ENCODE data around the gene REEP1. TPM values are rescaled to one million over a fixed set of nuclear protein-coding genes. Genes with fewer than 3 reads are reported as not detected.
A peak's percentile ranks its signal among the peaks of the same experiment; 100 is the strongest.

REEP1 gene
- total RNA-seq, 5 donors from 2014 or later (not counting 1 experiment from before 2014, with no cell fraction given), result 0.12 to 1.0 (median 0.18) TPM; not detected in 1

DNA sequence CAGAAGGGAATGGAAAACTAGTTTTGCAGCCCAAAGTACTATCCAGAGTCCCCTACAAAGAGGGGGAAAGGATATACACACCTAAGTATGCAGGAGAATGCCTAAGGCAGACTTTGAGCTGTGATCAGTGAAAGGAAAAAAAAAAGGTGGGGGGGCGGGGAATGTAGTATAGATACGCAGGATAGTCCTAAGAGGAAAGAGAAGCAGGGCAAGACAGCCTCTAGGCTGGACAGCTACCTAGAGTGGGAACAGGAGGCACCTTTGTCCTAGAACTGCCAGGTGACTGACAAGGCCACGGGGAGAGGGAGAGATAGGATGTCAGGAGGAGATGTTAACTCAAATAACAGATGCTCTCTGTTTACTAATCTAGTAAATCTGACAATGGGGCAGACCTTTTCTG, 6.0 kb downstream of the REEP1 start:
- Histone ChIP-seq H3K4me1 (ENCODE audit: control insufficient read depth in 1 of 2, extremely low read depth in 1 of 2, insufficient read depth in 2 of 2, low read length in 2 of 2) (peaks cover 2% of the 10 kb centered on the region in 2 experiments), H3K27ac (ENCODE audit: low read length) (no peak overlapping the region), H3K27me3 (replicated peaks in 1 of 2; ENCODE audit: control insufficient read depth in 2 of 2, extremely low read depth in 1 of 2, insufficient read depth in 2 of 2, low read length in 1 of 2) (peaks cover 3 to 14% of the 10 kb centered on the region in 2 experiments), H3K9me3 (no peaks in the 10 kb centered on the region), H3K4me3 (ENCODE audit: control insufficient read depth in 1 of 2, extremely low read depth in 1 of 2, low read length in 1 of 2) (no peak overlapping the region), H3K36me3 (ENCODE audit: control insufficient read depth in 2 of 2, extremely low read depth in 1 of 2, insufficient read depth in 1 of 2, low read length in 1 of 2) (peaks cover 0 to 3% of the 10 kb centered on the region in 2 donors)
- Mint-ChIP-seq H3K4me1 (peaks cover 5 to 7% (median 7%) of the 10 kb centered on the region in 3 donors), H3K27ac (no peak overlapping the region), H3K27me3 (peaks cover 28 to 46% of the 10 kb centered on the region in 2 donors), H3K4me3 (no peak overlapping the region), H3K36me3 (no peaks in the 10 kb centered on the region), H3K9me3 (no peaks in the 10 kb centered on the region)
- no peak for ATAC-seq (replicated peaks in 1 of 4)
- no peak for DNase-seq
- ChIA-PET CTCF (interaction anchor here (0.6 kb wide), 2 partner anchors 23 to 119 kb away, joined by 3 to 5 read pairs; no protein-coding TSS in a partner anchor), POLR2A (no interaction called here)
- 100% methylated on average over 2 of the region's 3 CpGs for WGBS (ENCODE audit: insufficient coverage)

DNA sequence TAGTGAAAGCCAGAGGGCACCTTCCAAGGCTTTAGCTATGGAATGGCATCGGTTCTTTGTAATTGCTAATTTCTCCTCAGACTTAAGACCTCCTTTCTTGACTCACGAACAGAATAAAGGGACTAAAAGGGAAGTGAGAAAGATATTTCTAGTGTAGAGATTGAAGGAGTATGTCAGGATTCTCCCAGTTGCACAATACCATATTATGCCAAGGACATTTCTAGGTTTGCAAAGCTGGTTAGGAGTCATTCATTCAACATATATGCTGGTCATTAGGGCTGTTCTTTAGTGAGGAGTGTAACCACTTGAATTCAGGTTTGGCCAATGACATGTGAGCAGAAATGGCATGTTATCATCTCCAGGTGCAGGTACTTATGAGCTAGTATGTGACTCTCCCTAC, 7.4 kb downstream of the REEP1 start:
- peaks cover 0 to 2% of the 10 kb centered on the region in 2 experiments for H3K4me1 ChIP-seq (ENCODE audit: control insufficient read depth in 1 of 2, extremely low read depth in 1 of 2, insufficient read depth in 2 of 2, low read length in 2 of 2)
- POLR2A ChIA-PET, result no interaction called here
- no peak for DNase-seq
- H3K9me3 ChIP-seq, result no peaks in the 10 kb centered on the region
- H3K4me1 Mint-ChIP-seq, result no peaks in the 10 kb centered on the region
- no peak overlapping the region for H3K4me3 Mint-ChIP-seq
- no peak overlapping the region for H3K27ac ChIP-seq (ENCODE audit: low read length)
- H3K27me3 Mint-ChIP-seq, result peaks cover 17 to 32% of the 10 kb centered on the region in 2 donors
- no peak overlapping the region for H3K27ac Mint-ChIP-seq
- CTCF ChIA-PET, result no interaction called here
- ATAC-seq (replicated peaks in 1 of 4), result no peak
- no peak overlapping the region for H3K4me3 ChIP-seq (ENCODE audit: control insufficient read depth in 1 of 2, extremely low read depth in 1 of 2, low read length in 1 of 2)
- no CpG with 5 or more reads among the region's 2 CpGs for WGBS (ENCODE audit: insufficient coverage)
- peaks cover 0 to 4% of the 10 kb centered on the region in 2 experiments for H3K27me3 ChIP-seq (replicated peaks in 1 of 2; ENCODE audit: control insufficient read depth in 2 of 2, extremely low read depth in 1 of 2, insufficient read depth in 2 of 2, low read length in 1 of 2)
- H3K36me3 ChIP-seq (ENCODE audit: control insufficient read depth in 2 of 2, extremely low read depth in 1 of 2, insufficient read depth in 1 of 2, low read length in 1 of 2), result peaks cover 0 to 3% of the 10 kb centered on the region in 2 donors
- H3K36me3 Mint-ChIP-seq, result no peaks in the 10 kb centered on the region
- no peaks in the 10 kb centered on the region for H3K9me3 Mint-ChIP-seq

DNA sequence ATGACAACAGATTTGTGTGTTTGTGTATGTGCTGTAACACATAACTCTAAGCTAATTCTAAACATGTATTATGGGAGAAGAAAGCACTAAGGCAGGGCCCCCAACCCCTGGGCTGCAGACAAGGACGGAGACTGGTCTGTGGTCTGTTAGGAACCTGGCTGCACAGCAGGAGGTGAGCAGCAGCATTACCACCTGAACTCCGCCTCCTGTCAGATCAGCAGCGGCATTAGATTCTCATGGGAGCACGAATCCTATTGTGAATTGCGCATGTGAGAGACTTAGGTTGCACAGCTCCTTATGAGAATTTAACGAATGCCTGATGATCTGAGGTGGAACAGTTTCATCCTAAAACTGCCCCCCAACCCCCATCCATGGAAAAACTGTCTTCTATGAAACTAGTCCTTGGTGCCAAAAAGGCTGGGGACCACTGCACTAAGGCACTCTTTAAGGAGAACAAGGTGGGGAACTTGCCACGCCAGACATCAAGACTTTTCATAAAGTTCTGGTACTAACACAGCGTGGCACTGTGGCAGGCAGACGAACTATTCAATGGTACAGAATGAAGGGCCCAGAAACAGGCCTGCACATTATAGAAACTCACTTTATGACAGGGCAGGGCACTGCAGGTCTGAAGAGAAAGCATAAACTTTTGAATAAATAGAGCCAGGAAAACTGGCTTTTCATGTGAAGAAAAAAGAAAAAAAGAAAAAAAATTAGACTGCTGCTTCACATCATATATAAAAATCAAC, 14.0 kb downstream of the REEP1 start:
- H3K27me3 Mint-ChIP-seq, result peaks cover 0 to 5% of the 10 kb centered on the region in 2 donors
- POLR2A ChIA-PET, result no interaction called here
- CTCF ChIA-PET, result no interaction called here

DNA sequence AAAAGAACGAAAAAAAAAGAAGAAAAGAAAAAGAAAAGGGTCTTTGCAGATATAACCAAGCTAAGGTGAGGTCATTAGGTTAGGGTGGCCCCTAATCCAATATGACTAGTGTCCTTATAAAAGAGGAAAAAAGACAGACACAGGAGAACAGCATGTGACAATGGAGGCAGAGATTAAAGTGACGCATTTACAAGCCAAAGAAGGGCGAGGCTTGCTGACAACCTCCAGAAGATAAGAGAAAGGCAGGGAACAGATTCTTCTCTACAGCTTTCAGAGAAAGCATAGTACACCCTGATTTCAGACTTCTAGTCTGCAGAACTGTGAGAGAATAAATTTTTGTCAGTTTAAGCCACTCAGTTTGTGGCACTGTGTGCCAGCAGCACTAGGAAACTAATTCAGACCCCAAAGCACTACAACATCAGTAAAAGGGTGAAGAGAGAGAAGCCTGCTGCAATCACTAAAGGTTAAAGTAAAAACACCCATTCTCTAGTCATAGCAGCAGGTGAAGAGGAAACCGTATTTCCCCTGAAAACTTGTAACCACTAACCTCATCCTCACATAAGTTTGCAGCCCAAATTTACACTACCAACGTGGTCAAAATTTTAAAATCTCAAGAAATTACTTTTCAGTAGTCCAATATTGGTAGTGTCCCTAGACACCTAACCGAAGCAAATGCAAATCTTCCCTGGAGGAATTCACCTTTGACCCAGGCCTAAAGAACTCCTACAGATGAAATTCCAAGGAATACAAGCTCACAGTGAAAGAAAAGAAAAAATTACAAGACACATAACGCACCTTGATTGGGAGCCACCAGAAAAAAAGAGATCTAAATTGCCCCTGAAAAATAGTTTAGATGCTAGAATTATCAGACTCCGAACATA, 17.5 kb downstream of the REEP1 start:
- no peak for DNase-seq
- ChIA-PET CTCF (interaction anchor here in 1 of 2 donors (0.7 kb wide), 1 partner anchor 491 kb away, joined by 3 read pairs; no protein-coding TSS in a partner anchor), POLR2A (no interaction called here)
- H3K27ac Mint-ChIP-seq, result peak overlapping the region; percentile 6 to 71
- H3K27me3 Mint-ChIP-seq, result peaks cover 0 to 5% of the 10 kb centered on the region in 2 donors
- 67% methylated on average over 1 of the region's 8 CpGs for WGBS (ENCODE audit: insufficient coverage)
- ATAC-seq (replicated peaks in 1 of 4), result peak in 3 of 4 experiments; percentile 58 to 82 (median 69)
- Histone ChIP-seq H3K4me3 (ENCODE audit: control insufficient read depth in 1 of 2, extremely low read depth in 1 of 2, low read length in 1 of 2) (peak overlapping the region in 1 of 2 donors; percentile 11), H3K4me1 (ENCODE audit: control insufficient read depth in 1 of 2, extremely low read depth in 1 of 2, insufficient read depth in 2 of 2, low read length in 2 of 2) (peaks cover 11 to 19% of the 10 kb centered on the region in 2 experiments), H3K27ac (ENCODE audit: low read length) (peak overlapping the region; percentile 4), H3K27me3 (replicated peaks in 1 of 2; ENCODE audit: control insufficient read depth in 2 of 2, extremely low read depth in 1 of 2, insufficient read depth in 2 of 2, low read length in 1 of 2) (peaks cover 0 to 10% of the 10 kb centered on the region in 2 experiments), H3K36me3 (ENCODE audit: control insufficient read depth in 2 of 2, extremely low read depth in 1 of 2, insufficient read depth in 1 of 2, low read length in 1 of 2) (no peaks in the 10 kb centered on the region), H3K9me3 (no peaks in the 10 kb centered on the region)
- peak overlapping the region in 1 of 3 donors; percentile 27 for H3K4me3 Mint-ChIP-seq
- peaks cover 9 to 16% (median 9%) of the 10 kb centered on the region in 3 donors for H3K4me1 Mint-ChIP-seq
- no peaks in the 10 kb centered on the region for H3K9me3 Mint-ChIP-seq
- H3K36me3 Mint-ChIP-seq, result no peaks in the 10 kb centered on the region

More for the DNA sequence above, 14.0 kb downstream of the REEP1 start:
- no peak for DNase-seq
- Mint-ChIP-seq H3K27ac (no peak overlapping the region), H3K4me1 (peaks cover 9 to 16% (median 9%) of the 10 kb centered on the region in 3 donors), H3K9me3 (no peaks in the 10 kb centered on the region), H3K36me3 (no peaks in the 10 kb centered on the region), H3K4me3 (no peak overlapping the region)
- Histone ChIP-seq H3K27me3 (replicated peaks in 1 of 2; ENCODE audit: control insufficient read depth in 2 of 2, extremely low read depth in 1 of 2, insufficient read depth in 2 of 2, low read length in 1 of 2) (peaks cover 0 to 5% of the 10 kb centered on the region in 2 experiments), H3K4me3 (ENCODE audit: control insufficient read depth in 1 of 2, extremely low read depth in 1 of 2, low read length in 1 of 2) (no peak overlapping the region), H3K4me1 (ENCODE audit: control insufficient read depth in 1 of 2, extremely low read depth in 1 of 2, insufficient read depth in 2 of 2, low read length in 2 of 2) (peaks cover 11 to 19% of the 10 kb centered on the region in 2 experiments), H3K36me3 (ENCODE audit: control insufficient read depth in 2 of 2, extremely low read depth in 1 of 2, insufficient read depth in 1 of 2, low read length in 1 of 2) (peaks cover 0 to 3% of the 10 kb centered on the region in 2 donors), H3K27ac (ENCODE audit: low read length) (no peak overlapping the region), H3K9me3 (no peaks in the 10 kb centered on the region)
- ATAC-seq (replicated peaks in 1 of 4), result no peak
- WGBS (ENCODE audit: insufficient coverage), result 95% methylated on average over 8 of the region's 9 CpGs

DNA sequence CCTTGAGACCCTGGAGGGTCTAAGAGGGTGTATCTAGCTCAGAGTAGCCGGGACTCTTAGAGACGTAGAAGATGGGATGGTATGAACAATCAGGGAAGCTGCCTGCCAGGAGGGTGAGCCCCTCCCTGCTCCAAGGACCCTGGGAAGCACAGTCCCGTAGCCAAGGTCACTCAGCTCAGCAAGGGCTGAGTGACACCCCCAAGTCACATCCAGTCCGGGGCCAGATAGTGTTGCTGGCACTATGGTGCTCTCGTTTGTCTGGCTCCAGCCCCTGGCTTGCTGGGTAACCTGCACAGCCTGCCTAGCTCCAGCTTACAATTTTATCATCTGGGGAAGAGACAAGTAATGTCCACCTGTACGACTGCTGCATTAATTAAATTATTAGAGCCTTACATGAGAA, 22.3 kb downstream of the REEP1 start:
- H3K27ac Mint-ChIP-seq, result no peak overlapping the region
- no peak overlapping the region for H3K4me3 Mint-ChIP-seq
- H3K27ac ChIP-seq (ENCODE audit: low read length), result no peak overlapping the region
- peaks cover 11% of the 10 kb centered on the region in 2 experiments for H3K4me1 ChIP-seq (ENCODE audit: control insufficient read depth in 1 of 2, extremely low read depth in 1 of 2, insufficient read depth in 2 of 2, low read length in 2 of 2)
- H3K4me1 Mint-ChIP-seq, result peaks cover 6 to 12% (median 7%) of the 10 kb centered on the region in 3 donors
- no peaks in the 10 kb centered on the region for H3K36me3 Mint-ChIP-seq
- ChIA-PET POLR2A (no interaction called here), CTCF (no interaction called here)
- no peaks in the 10 kb centered on the region for H3K36me3 ChIP-seq (ENCODE audit: control insufficient read depth in 2 of 2, extremely low read depth in 1 of 2, insufficient read depth in 1 of 2, low read length in 1 of 2)
- H3K9me3 Mint-ChIP-seq, result no peaks in the 10 kb centered on the region
- peaks cover 0 to 14% of the 10 kb centered on the region in 2 experiments for H3K27me3 ChIP-seq (replicated peaks in 1 of 2; ENCODE audit: control insufficient read depth in 2 of 2, extremely low read depth in 1 of 2, insufficient read depth in 2 of 2, low read length in 1 of 2)
- ATAC-seq (replicated peaks in 1 of 4), result no peak
- no peaks in the 10 kb centered on the region for H3K9me3 ChIP-seq
- WGBS (ENCODE audit: insufficient coverage), result 83% methylated on average over 2 of the region's 6 CpGs
- H3K27me3 Mint-ChIP-seq, result peaks cover 0 to 3% of the 10 kb centered on the region in 2 donors
- DNase-seq, result no peak
- no peak overlapping the region for H3K4me3 ChIP-seq (ENCODE audit: control insufficient read depth in 1 of 2, extremely low read depth in 1 of 2, low read length in 1 of 2)

DNA sequence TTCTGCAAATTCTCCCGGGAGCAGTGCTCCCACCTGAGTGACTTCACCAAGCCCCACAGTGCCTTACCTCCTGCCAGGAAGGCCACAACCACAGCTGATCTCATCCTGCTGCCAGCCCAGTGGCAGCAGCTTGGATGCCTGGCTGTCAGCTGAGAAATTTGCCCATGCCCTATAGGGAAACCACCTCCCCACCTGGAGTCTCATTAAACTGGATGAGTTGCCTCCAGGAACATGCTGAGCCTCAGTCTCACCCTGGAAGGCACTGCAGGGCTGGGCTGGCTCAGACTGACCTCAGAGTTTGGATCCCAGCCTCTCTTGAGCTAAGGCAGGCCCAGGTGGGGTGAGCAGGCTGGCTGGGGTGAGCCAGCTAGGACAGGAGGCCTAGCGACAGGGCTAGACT, 23.3 kb downstream of the REEP1 start:
- ATAC-seq (replicated peaks in 1 of 4), result no peak
- Mint-ChIP-seq H3K27me3 (peaks cover 0 to 3% of the 10 kb centered on the region in 2 donors), H3K36me3 (no peaks in the 10 kb centered on the region), H3K27ac (no peak overlapping the region), H3K4me3 (no peak overlapping the region), H3K9me3 (no peaks in the 10 kb centered on the region), H3K4me1 (peaks cover 0 to 3% (median 0%) of the 10 kb centered on the region in 3 donors)
- POLR2A ChIA-PET, result no interaction called here
- peaks cover 0 to 14% of the 10 kb centered on the region in 2 experiments for H3K27me3 ChIP-seq (replicated peaks in 1 of 2; ENCODE audit: control insufficient read depth in 2 of 2, extremely low read depth in 1 of 2, insufficient read depth in 2 of 2, low read length in 1 of 2)
- 82% methylated on average over 1 of the region's 2 CpGs for WGBS (ENCODE audit: insufficient coverage)
- no peak overlapping the region for H3K27ac ChIP-seq (ENCODE audit: low read length)
- no peaks in the 10 kb centered on the region for H3K36me3 ChIP-seq (ENCODE audit: control insufficient read depth in 2 of 2, extremely low read depth in 1 of 2, insufficient read depth in 1 of 2, low read length in 1 of 2)
- DNase-seq, result no peak
- H3K9me3 ChIP-seq, result no peaks in the 10 kb centered on the region
- peaks cover 3 to 7% of the 10 kb centered on the region in 2 experiments for H3K4me1 ChIP-seq (ENCODE audit: control insufficient read depth in 1 of 2, extremely low read depth in 1 of 2, insufficient read depth in 2 of 2, low read length in 2 of 2)
- H3K4me3 ChIP-seq (ENCODE audit: control insufficient read depth in 1 of 2, extremely low read depth in 1 of 2, low read length in 1 of 2), result no peak overlapping the region
- CTCF ChIA-PET, result interaction anchor here in 1 of 2 donors (0.6 kb wide), 1 partner anchor 519 kb away, joined by 6 read pairs; no protein-coding TSS in a partner anchor

Data from T-cell (primary cell).